Measurements from ENCODE around the gene PERM1.

PERM1 gene

GRCh38 chr1:927234-927633 is 54.7 kb downstream of the PERM1 start:
- no peak for DNase-seq (ENCODE audit: low spot score)

GRCh38 chr1:925561-926421 is 56.1 kb downstream of the PERM1 start:
- TF ChIP-seq CTCF (IDR thresholded peaks at IDR 0.05; ENCODE audit: extremely low read depth, missing control alignments), result no peak
- no peak for DNase-seq (ENCODE audit: low spot score)

More at GRCh38 chr1:927234-927633, 54.7 kb downstream of the PERM1 start:
- TF ChIP-seq CTCF (IDR thresholded peaks at IDR 0.05; ENCODE audit: extremely low read depth, missing control alignments), result no peak
